K562 (cell line): ENCODE measurements around the gene AGFG2. TPM values are rescaled to one million over a fixed set of nuclear protein-coding genes. Genes with fewer than 3 reads are reported as not detected.

ENCODE experiments used
- ATF7 ChIP-seq: fragments of 450-650 bp; IDR thresholded peaks from 2 replicates; pipeline ENCODE4 v1.7.1; 2014; ENCODE audit warnings: mild to moderate bottlenecking, moderate library complexity
- BDP1 ChIP-seq: IDR thresholded peaks from 3 replicates; pipeline ENCODE4 v1.6.1; 2011; ENCODE audit not compliant: insufficient read length, insufficient read depth
- CC2D1A ChIP-seq: fragments of 450-650 bp; IDR thresholded peaks from 2 replicates; pipeline ENCODE4 v1.6.1; 2017; ENCODE audit warnings: mild to moderate bottlenecking
- MGA ChIP-seq: fragments of 450-650 bp; IDR thresholded peaks from 2 replicates; pipeline ENCODE4 v1.6.1; 2016; ENCODE audit warnings: mild to moderate bottlenecking, moderate library complexity
- THRB ChIP-seq: fragments of 450-650 bp; formaldehyde crosslinking; conservative IDR thresholded peaks from 2 replicates; pipeline ENCODE4 v1.4.0; 2022; ENCODE audit warnings: mild to moderate bottlenecking, missing genetic modification characterization
- ZBTB9 ChIP-seq: fragments of 450-650 bp; formaldehyde crosslinking; IDR thresholded peaks from 2 replicates; pipeline ENCODE4 v1.4.0; 2020; ENCODE audit warnings: mild to moderate bottlenecking, moderate library complexity
- polyA plus RNA-seq, 8 experiments: library from polyadenylated mRNA; depleted of rRNA in 4 of 8; stranded (reverse) in 5 of 8; unstranded in 3 of 8; fragments of >200 nt; fragmentation: Nextera tagmentation in 2 of 8; fragmentation: Illumina TruSeq in 1 of 8; extraction: Ambion mirVana in 2 of 8; extraction: Trizol in 1 of 8; gene quantifications; 2 replicates each; pipeline versions ENCODE4 v1.2.1 to v1.2.3, GENCODE V29; 2011 to 2014; ENCODE audit warnings: inconsistent platforms in 1 of 8, missing spikeins in 1 of 8
- total RNA-seq, 7 experiments: library from RNA; depleted of rRNA in 6 of 7; stranded (reverse); fragments of >200 nt in 6 of 7; fragmentation: Illumina TruSeq in 2 of 7; extraction: Trizol in 2 of 7; gene quantifications; 2 replicates each; pipeline versions ENCODE4 v1.2.1 to v1.2.3, GENCODE V29; 2011 to 2021; ENCODE audit warnings: low replicate concordance in 1 of 7

The AGFG2 gene
- total and polyA plus RNA-seq, 9 of the 15 experiments (the other 6 are each of a cell fraction or from before 2014, with no cell fraction given), result 0.31 to 23.1 (median 6.5) TPM

DNA sequence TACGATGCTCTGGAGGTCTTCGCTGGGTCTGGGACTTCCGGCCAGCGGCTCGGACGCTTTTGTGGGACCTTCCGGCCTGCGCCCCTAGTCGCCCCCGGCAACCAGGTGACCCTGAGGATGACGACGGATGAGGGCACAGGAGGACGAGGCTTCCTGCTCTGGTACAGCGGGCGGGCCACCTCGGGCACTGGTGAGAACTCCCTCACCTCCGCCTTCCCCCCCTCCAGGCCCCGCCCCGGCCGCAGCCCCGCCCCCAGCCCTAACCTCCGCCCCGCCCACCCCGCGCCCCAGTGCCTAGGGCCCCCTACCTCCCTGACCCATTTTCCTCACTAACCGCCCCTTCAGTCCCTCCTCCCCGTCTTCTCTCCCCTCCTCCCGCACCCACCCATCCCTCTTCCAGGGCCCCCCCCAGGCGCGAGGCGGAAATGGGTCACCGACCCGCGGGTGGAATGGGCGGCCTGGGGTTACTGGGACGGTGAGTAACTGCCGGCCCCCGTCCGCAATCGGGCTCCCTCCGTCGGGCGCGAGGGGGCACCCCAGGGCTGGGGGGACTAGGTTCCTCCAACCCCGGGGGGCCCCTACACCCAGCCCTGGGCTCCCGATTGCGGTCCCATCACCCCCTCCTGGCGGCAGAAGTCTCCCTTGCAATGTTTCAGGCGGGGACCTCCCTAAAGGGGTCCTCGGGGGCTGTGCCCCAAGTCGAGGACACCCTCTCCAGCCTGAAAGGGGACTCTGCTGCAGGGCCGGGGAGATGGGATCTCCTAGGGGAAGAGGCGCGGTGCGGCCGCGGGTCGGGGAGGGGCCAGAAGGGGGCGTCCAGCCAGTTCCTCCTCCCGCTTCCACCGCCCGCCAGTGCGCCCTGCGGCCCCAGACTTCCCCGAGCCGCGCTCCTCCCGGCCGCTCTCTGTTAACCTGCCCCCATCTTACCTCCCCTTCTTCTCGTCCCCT is 65.3 kb downstream of the AGFG2 start (continued):
- peak; percentile 4; the same call in 1 of the 2 replicates for TF ChIP-seq MGA
- no peak for TF ChIP-seq BDP1
- TF ChIP-seq ZBTB9, result 0 out of 2 replicates have a peak, but pooled peaks have one; percentile 54
- TF ChIP-seq ATF7, result peak; percentile 81
- peak; percentile 79 for TF ChIP-seq CC2D1A
- no peak for TF ChIP-seq THRB (CRISPR knock-in tag)
